GM18519 (cell line): Measurements from ENCODE around the gene STX8.

ENCODE experiments used
- ATAC-seq: cut with Tn5 transposase; IDR thresholded peaks from one replicate; pipeline ENCODE4 v1.9.1; 2021; ENCODE audit warnings: mild to moderate bottlenecking, moderate library complexity; ENCODE audit not compliant: unreplicated experiment, low FRiP score

Gene STX8

GRCh38 chr17:9512323-9513168 lies 63.1 kb downstream of the STX8 start:
- ATAC-seq = no peak

GRCh38 chr17:9509236-9509816 lies 66.3 kb downstream of the STX8 start:
- ATAC-seq = no peak

- ATAC-seq = no peak
Measured at GRCh38 chr17:9499041-9499440, 76.6 kb downstream of the STX8 start.

DNA sequence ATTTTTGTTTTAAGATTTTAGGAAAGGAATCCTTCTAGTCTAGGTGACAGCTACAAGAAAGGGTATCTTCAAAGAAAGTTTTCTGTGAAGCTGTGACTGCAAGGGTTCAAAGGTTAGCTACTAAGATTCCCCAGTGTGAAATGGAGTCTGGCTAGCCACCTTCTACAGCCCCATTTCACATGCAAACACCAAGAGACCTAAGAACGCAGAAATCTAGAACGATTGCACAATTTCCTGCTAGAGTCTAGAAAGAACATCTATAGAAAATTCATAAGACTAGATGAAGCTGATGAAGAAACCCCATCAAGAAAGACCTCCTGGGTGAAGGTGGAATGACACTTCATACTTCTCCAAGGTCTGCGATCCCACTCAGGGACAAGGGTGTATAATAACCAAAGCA lies 77.1 kb downstream of the STX8 start:
- ATAC-seq = no peak

DNA sequence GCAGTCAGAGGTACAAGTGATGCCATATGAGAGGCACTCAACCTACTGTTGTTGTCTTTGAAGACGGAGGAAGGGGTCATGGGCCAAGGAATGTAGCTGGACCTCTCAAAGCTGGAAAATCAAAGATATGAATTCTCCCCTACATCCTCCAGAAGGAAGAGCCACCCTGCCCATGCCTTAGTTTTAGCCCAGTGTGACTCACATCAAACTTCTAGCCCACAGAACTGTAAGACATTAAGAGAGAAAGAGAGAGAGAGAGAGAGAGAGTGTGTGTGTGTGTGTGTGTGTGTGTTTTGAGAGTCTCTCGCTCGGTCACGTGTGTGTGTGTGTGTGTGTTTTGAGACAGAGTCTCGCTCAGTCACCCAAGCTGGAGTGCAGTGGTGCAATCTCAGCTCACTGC lies 87.1 kb downstream of the STX8 start:
- ATAC-seq = no peak

DNA sequence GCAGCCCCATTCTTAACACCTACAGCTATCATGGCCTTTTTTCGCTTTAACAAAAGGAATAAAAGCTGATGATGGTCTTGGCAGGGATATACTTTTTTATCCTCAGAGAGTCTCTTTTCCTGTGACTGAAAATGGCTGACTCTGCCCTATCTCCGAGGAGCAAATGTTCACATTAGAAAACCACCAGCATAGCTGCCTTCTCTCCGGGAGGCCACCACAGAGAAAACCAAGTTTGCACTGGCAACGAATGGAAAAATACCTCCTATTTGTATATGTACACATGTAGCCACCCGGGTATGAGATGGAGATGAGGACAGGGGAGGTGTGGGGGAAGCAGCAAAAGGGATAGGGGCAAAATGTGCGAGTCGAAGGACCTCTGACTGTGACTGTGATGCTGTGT lies 88.2 kb downstream of the STX8 start:
- no peak for ATAC-seq

GRCh38 chr17:9484789-9485188 lies 90.8 kb downstream of the STX8 start:
- ATAC-seq = no peak

GRCh38 chr17:9479964-9480363 lies 95.7 kb downstream of the STX8 start:
- no peak for ATAC-seq

- no peak for ATAC-seq
Measured at GRCh38 chr17:9478889-9479288, 96.7 kb downstream of the STX8 start.

- no peak for ATAC-seq
Measured at GRCh38 chr17:9475101-9475658, 100.4 kb downstream of the STX8 start.

DNA sequence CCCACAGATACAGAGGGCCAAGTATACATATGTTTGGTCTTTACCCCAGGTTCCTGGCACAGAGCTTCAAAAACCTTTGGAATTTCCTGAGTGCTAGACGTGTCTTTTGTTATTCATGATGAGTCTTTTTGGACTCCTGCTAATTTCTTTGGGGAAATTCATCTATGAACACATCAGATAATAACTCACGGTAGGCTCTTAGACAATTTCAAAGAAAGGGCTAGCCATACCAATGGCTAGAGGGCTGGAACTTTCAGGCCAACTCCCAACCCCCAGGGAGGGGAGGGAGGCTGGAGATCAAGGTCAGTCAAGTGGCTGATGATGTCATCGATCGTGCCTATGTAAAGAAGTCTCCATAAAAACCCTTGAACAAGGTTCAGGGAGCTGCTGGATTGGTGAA lies 101.9 kb downstream of the STX8 start:
- no peak for ATAC-seq

DNA sequence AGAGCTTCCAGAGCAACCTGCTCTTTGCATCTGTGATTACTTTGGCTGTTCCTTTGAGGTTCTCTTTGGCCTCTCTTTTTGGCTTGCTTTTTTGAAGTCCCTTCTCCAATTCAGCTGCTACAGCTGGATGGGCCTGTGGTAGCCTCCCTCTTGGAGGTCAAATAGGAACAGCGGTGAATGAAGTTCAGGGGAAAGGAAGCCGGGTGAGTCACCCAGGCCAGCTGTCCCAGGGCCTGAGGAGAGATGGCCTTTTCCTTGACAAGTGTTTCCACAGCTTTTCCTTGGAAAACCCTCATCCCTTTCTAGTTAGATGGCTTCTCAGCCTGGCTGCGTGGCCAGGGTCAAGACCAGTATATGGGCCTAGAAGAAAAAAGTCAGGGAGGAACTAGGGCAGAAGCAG lies 103.1 kb downstream of the STX8 start:
- ATAC-seq = no peak

- no peak for ATAC-seq
Measured at GRCh38 chr17:9472094-9472493, 103.5 kb downstream of the STX8 start.

DNA sequence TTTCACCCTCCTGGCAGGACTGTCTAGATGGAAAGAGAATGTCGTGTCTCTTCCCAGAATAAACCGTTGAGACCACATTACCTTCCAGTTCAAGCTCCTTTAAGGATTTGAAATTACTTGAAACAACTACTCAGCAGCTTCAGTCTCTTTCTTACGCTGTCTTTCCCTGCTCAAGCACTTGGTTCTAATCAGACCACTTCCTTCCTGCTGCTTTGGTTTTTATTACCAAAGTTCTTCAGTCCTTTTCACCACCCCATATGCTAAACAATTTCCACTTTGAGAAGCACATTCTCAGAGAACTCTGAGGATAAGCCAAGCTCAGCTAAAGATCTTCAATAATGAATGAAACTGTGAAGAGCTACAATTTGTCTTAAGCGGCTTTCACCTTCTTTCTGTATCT lies 105.4 kb downstream of the STX8 start:
- ATAC-seq = no peak

DNA sequence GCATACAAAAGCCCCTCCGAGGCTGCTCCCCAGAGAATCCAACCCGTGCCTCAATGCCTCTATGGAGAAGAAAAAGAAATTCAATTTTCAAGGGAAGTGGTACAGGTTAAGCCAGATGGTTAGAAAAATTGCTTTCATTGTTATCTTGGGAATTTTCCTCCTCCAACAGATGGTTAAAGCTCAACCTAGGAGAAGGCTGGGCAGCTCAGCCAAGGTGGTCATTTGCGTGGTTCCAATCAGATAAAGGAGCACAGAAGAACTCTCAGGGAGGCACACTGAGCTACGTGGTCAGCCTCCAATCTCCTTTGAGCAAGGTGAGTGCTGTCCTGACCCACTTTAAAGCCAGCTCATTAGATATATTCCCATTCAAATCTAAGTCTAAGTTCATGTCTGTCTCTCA lies 106.7 kb downstream of the STX8 start:
- ATAC-seq = no peak

DNA sequence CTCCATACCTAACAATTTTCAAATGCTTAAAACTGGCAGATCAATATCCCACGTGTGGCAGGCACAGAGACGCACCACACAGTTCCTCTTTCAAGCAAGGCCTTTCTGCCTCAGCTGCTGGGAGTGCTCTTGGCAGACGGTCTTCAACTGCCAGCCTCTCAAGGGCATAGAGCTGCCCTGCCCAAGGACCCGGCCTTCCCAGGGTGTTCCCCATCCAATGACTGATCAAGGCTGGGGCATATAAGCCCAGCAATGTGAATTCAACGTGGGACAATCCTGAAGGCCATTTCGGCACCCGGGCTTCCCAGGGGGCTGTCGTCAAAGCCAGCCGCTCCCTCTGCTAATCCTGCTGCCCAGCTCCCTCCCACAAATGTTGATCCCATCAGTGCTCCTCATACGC lies 107.1 kb downstream of the STX8 start:
- ATAC-seq = no peak

- no peak for ATAC-seq
Measured at GRCh38 chr17:9467518-9467917, 108.1 kb downstream of the STX8 start.

DNA sequence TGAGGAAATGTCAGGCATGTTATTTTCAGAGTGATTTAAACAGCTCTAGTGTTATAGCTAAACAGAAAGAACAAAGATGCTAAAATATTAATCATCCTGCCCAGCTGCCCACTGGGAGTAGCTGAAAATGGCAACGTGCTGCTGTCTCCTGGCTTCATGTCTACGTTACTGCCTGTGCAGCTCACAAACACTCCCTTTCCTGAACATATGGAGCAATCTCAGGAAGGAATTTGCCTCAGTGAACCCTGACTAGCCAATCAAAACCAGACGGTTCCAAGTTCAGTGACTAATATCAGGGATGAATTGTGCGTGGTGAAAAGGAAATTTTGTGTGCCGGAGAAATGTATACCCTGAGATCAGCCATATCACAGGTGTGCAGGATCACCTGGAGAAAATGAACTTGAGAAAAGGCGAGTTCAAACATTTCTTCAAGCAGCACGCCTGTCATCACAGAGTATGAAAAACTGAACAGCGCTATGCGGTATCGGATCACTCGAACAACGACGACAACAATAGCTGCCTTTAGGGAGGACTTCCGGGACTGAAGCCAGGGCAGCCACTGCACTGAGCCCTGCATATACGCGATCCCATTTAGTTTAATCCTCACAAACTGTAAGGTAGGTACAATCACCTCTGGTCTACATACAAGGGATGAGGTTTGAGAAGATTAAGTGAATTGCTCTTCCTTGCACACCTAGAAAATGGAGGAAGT lies 110.3 kb downstream of the STX8 start:
- no peak for ATAC-seq

GRCh38 chr17:9457005-9457404 lies 118.6 kb downstream of the STX8 start:
- ATAC-seq = no peak

DNA sequence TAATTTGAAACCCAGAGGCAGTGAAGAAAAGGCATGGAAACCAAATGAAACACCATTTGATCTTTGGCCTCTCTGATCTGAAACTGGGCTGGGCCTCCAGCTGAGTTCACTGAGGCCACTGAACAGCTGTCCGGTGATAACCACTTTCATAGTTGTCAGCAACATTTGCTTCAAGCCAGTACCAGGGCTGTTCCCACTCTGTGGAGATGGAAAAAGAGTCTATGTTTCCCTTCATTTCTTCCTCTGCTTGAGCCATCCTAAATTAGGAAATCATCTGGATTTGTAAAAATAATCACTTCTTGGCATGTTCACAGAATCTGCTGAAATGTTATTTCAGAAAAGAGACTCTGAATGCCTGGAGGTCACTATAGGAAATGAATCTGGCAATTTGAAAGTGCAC lies 119.3 kb downstream of the STX8 start:
- no peak for ATAC-seq

GRCh38 chr17:9451934-9452333 lies 123.7 kb downstream of the STX8 start:
- ATAC-seq = no peak
